OCI-LY7 (cell line): ENCODE data around the gene SLC25A39. TPM values are rescaled to one million over a fixed set of nuclear protein-coding genes. Genes with fewer than 3 reads are reported as not detected.
A peak's percentile ranks its signal among the peaks of the same experiment; 100 is the strongest.

Experiments
- BruUV-seq: library from RNA; stranded (reverse); fragments of 400-500 nt; replicated peaks from 2 replicates; lab custom pipeline; 2021; lab: Mats Ljungman, UMichigan
- CTCF ChIA-PET: fragments of 300-600 bp; sonication (Branson Sonifier 250); formaldehyde crosslinking; loops from one replicate; lab custom pipeline; 2022; ENCODE audit warnings: antibody characterized with exemption; ENCODE audit not compliant: unreplicated experiment; lab: Charles Lee
- POLR2A ChIA-PET: fragments of 300-600 bp; sonication (Branson Sonifier 250); formaldehyde crosslinking; loops from one replicate; lab custom pipeline; 2022; ENCODE audit warnings: antibody characterized with exemption; lab: Charles Lee
- DNase-seq: peaks from one replicate; pipeline ENCODE4 v3.0.0-alpha.2; 2015; ENCODE audit warnings: low spot score
- H2AFZ ChIP-seq: fragments of 200-600 bp; sonication (generic), shearing (Covaris generic); 2 replicates; pipeline ENCODE4 v1.6.1; 2014; ENCODE audit warnings: mild to moderate bottlenecking, antibody characterized with exemption, low read length, moderate library complexity
- H3K27ac ChIP-seq: fragments of 200-600 bp; sonication (generic); 2 replicates; pipeline ENCODE4 v1.5.1; 2014; ENCODE audit warnings: mixed run types, low read depth, mild to moderate bottlenecking, moderate library complexity, low read length, inconsistent platforms; ENCODE audit not compliant: poor library complexity, severe bottlenecking
- H3K36me3 ChIP-seq: fragments of 200-600 bp; sonication (generic); 2 replicates; pipeline ENCODE4 v1.6.1; 2014; ENCODE audit warnings: mild to moderate bottlenecking, antibody characterized with exemption, low read length, moderate library complexity, mixed read lengths; ENCODE audit not compliant: insufficient read depth
- H3K4me1 ChIP-seq: fragments of 200-600 bp; sonication (generic); 2 replicates; pipeline ENCODE4 v1.5.1; 2014; ENCODE audit warnings: mild to moderate bottlenecking, low read length; ENCODE audit not compliant: insufficient read depth, poor library complexity, severe bottlenecking
- H3K4me2 ChIP-seq: fragments of 200-600 bp; sonication (generic); 2 replicates; pipeline ENCODE4 v1.6.1; 2014; ENCODE audit warnings: mild to moderate bottlenecking, low read length
- H3K4me3 ChIP-seq: fragments of 200-600 bp; sonication (generic); 2 replicates; pipeline ENCODE4 v1.5.1; 2014; ENCODE audit warnings: mild to moderate bottlenecking, low read depth, low read length; ENCODE audit not compliant: poor library complexity, severe bottlenecking
- H3K79me2 ChIP-seq: fragments of 200-600 bp; sonication (generic); 2 replicates; pipeline ENCODE4 v1.6.1; 2016; ENCODE audit warnings: low read depth, mild to moderate bottlenecking, low read length, moderate library complexity, mixed read lengths; ENCODE audit not compliant: insufficient read depth
- H3K9me2 ChIP-seq: fragments of 200-600 bp; sonication (generic); 2 replicates; pipeline ENCODE4 v1.6.1; 2016; ENCODE audit warnings: mild to moderate bottlenecking, low read length, mixed read lengths; ENCODE audit not compliant: insufficient read depth
- H3K9me3 ChIP-seq: fragments of 200-600 bp; sonication (generic); 2 replicates; pipeline ENCODE4 v1.6.1; 2014; ENCODE audit warnings: mild to moderate bottlenecking, mixed run types, low read length, mixed read lengths
- H4K20me1 ChIP-seq: fragments of 200-600 bp; sonication (generic); 2 replicates; pipeline ENCODE4 v1.6.1; 2014; ENCODE audit warnings: mild to moderate bottlenecking, antibody characterized with exemption, low read length, moderate library complexity, mixed read lengths; ENCODE audit not compliant: insufficient read depth
- CTCF ChIP-seq: fragments of 200-600 bp; sonication (generic); conservative IDR thresholded peaks from 2 replicates; pipeline ENCODE4 v1.5.1; 2014; ENCODE audit warnings: mild to moderate bottlenecking, antibody characterized with exemption, low read length, moderate library complexity, mixed read lengths
- EZH2phosphoT487 ChIP-seq: fragments of 200-600 bp; sonication (generic); IDR thresholded peaks from 2 replicates; pipeline ENCODE4 v1.6.1; 2018; ENCODE audit warnings: low read depth, borderline replicate concordance, mild to moderate bottlenecking, mixed run types, antibody characterized with exemption, low read length, moderate library complexity, mixed read lengths
- intact Hi-C: fragments of 100-400 bp; cut with micrococcal nuclease; formaldehyde crosslinking; loops from one replicate; pipeline ENCODE4 v1.10.0; 2022; ENCODE audit not compliant: unreplicated experiment
- total RNA-seq, 2 experiments: library from RNA; depleted of rRNA in 1 of 2; stranded (reverse); fragments of >200 nt in 1 of 2; shearing (Covaris generic) in 1 of 2; gene quantifications; 2 replicates each; pipeline ENCODE4 v1.2.3, GENCODE V29; 2014 to 2022

Gene SLC25A39
- total RNA-seq, 2 experiments from 2014 or later = 156 to 159 TPM

- ChIA-PET POLR2A (no interaction called here), CTCF (no interaction called here)
- Histone ChIP-seq H2AFZ (no peak overlapping the region), H3K36me3 (peaks cover 40% of the 10 kb centered on the region), H3K4me1 (peaks cover 29% of the 10 kb centered on the region), H3K9me2 (no peaks in the 10 kb centered on the region), H3K4me2 (peak overlapping the region; percentile 98), H3K27ac (peak overlapping the region; percentile 29), H4K20me1 (no peaks in the 10 kb centered on the region), H3K79me2 (peaks cover 11% of the 10 kb centered on the region), H3K4me3 (peak overlapping the region; percentile 97), H3K9me3 (no peaks in the 10 kb centered on the region)
- BruUV-seq = no TSS peak
- intact Hi-C loops = loop anchor here (2.0 to 10.0 kb wide), 3 partner anchors 105 to 249 kb away; partner anchors contain the start of genes G6PC3 and UBTF
- no peak for DNase-seq
- no peak for TF ChIP-seq CTCF
- no peak for TF ChIP-seq EZH2phosphoT487
Observed at GRCh38 chr17:44324092-44324570, 492 bp downstream of the SLC25A39 start.

GRCh38 chr17:44323359-44324091 is 1.1 kb downstream of the SLC25A39 start:
- no peak overlapping the region for H3K27ac ChIP-seq
- H4K20me1 ChIP-seq = no peaks in the 10 kb centered on the region
- H3K36me3 ChIP-seq = peaks cover 41% of the 10 kb centered on the region
- intact Hi-C loops = loop anchor here (2.0 to 10.0 kb wide), 3 partner anchors 105 to 249 kb away; partner anchors contain the start of genes G6PC3 and UBTF
- no peaks in the 10 kb centered on the region for H3K9me2 ChIP-seq
- peak overlapping the region; percentile 98 for H3K4me2 ChIP-seq
- BruUV-seq = no TSS peak
- TF ChIP-seq CTCF = no peak
- TF ChIP-seq EZH2phosphoT487 = no peak
- CTCF ChIA-PET = no interaction called here
- peaks cover 11% of the 10 kb centered on the region for H3K79me2 ChIP-seq
- H3K4me3 ChIP-seq = peak overlapping the region; percentile 97
- POLR2A ChIA-PET = no interaction called here
- no peak overlapping the region for H2AFZ ChIP-seq
- H3K4me1 ChIP-seq = peaks cover 24% of the 10 kb centered on the region
- H3K9me3 ChIP-seq = no peaks in the 10 kb centered on the region
- DNase-seq = no peak
